CD4-positive, alpha-beta T cell treated with Interleukin-21 for 1 hour (primary cell): ENCODE data around the gene ZFHX3.

ENCODE experiments used
- DNase-seq: peaks from one replicate; pipeline ENCODE4 v3.0.0-alpha.2; 2020

Gene ZFHX3

DNA sequence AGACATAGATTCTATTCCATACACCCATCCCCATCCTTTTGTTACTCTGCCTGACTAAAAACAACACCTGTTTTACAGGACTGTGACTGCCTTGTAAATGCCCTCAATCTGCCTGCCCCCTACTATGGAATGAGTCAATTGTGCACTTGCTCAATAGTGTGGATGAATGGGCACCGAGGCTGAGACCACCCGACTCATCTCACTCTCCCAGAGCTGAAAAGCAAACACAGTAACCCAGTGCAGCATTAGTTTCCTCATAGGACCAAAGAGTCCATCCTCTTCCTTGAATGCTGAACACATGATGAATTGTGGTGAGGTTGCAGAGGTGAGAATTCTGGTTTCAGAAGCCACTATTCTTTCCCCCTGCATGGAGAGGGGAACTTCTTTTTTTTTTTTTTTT is 233.7 kb downstream of the ZFHX3 start:
- DNase-seq: no peak

DNA sequence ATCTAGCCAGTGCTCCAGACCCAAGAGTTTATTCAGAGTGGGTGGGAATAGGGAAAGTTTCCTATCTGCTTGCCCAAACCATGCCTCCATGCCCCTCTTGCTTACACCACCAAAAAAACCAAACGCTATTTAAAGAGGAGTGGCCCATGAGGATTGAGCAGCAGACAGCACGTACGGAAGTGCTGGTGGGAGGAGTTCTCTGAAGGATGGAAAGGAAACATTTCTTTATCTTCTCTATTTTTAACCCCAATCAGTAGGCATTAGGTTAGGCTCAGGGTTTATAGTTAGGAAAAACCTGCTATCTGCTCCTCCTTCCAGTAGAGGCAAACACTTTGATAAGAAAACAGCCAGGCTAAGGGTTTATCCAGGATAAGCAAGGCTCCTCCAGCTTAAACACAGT is 235.3 kb downstream of the ZFHX3 start:
- DNase-seq: no peak

DNA sequence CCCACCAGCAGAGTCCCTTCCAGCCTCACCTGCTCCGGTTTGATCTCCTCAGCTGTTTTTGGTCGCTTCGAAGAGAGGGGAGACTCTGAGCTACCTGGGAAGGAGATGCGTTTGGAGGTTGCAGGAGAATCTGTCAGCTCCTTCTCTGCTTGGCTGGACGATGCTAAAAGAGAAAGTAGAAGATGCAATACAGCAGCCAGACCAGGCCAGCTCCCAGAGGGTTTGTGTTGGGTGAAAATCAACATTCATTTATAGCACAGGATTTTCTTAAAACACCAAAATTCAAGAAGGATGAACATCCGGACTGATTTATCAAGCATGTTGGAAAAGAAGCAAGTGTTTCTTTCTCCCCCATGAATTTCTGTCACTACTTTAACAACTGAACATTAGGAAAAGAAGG is 236.1 kb downstream of the ZFHX3 start:
- DNase-seq: no peak

DNA sequence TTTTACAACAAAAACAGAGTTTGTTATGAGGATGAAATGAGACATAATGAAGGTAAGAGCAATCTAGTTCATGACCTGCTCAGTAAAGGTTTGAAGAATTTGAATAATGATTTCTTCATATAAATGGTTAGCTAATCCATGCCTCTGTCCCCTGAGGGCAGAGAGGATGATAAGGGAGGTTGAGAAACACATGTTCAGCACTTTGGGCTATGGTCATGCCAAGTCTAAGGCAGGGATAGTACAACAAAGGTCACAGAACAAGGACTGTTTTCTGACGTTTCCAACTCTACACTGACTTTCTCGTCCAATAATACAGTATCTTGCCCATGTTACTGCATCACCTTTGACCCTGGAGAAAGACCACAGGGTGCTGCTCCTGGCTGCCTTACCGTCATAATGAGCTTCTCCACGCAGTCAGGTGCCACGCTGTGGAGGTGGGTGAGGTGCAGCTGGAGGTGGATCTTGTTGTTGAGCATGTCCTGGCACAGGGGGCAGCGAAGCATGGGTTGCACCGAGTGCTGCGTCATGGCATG is 236.7 kb downstream of the ZFHX3 start:
- no peak for DNase-seq

DNA sequence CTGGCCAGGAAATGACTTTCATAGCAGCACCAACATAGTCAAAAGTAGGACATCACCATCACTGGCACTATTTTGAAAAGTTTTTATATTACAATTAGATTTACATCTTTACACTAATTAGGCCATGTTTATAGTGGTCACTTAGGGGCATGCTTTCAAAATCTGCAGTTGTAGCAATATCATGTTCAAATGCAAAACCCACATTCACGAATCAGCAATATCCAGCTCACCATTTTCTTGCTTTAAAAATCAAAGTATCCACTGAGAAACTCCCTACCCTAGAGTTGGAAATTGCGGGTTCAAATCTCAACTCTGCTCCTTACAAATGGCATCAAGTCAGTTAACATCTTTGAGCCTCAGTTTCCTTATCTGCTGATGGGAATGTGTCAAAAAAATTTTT is 237.4 kb downstream of the ZFHX3 start:
- no peak for DNase-seq

DNA sequence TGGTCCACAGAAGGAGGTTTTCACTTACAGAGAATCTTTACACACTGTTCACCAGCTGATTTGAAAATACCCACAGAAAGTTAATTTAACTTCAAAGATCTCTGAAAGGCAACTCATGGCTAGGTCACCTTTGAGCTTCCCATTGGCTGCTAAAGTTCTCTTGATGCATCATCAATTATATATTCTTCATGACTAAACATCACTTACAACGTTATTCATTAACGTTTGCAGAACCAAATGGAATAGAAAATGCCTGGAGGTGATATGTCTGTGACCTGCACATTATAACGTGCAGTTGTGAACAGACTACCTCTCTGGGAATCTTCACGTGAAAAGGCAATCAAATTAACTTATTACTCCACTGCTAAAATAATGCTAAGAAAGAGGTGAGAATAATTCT is 238.5 kb downstream of the ZFHX3 start:
- no peak for DNase-seq

DNA sequence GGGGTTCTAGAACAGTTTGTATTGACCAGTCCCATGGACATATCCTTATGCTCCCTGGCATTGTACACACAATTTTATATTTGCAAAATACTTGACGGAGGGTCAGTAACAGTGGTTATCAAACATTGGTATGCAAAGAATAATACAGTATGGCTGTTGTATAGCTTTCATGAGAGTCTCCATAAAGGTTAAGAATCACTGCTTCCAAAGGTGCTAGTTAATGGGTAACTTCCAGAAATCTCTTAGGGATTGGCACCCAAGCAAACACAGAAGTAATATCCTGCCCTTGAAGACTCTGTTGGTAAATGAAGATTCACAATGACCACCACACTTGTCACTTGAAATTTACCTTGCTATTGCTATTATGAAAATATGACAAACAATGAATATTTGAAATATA is 239.2 kb downstream of the ZFHX3 start:
- DNase-seq: no peak

DNA sequence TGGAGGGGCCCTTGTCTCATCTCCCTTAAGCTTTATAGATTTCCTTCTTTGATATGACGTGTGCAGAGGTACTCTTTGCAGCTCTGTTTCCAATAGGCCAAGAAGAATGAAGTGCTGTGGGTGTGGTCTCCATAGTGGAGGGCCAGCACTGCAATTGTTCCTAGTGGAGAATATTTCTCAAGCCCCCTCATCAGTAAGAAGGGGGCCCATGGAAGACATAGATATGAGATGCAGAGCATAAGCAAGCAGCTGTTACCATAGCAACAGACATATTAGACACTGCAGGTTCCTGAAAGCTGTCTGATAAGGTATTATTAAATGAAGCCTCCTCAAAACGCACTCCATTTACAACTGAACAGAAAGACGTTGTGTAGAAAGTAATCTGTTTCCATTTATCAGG is 240.7 kb downstream of the ZFHX3 start:
- DNase-seq: no peak

DNA sequence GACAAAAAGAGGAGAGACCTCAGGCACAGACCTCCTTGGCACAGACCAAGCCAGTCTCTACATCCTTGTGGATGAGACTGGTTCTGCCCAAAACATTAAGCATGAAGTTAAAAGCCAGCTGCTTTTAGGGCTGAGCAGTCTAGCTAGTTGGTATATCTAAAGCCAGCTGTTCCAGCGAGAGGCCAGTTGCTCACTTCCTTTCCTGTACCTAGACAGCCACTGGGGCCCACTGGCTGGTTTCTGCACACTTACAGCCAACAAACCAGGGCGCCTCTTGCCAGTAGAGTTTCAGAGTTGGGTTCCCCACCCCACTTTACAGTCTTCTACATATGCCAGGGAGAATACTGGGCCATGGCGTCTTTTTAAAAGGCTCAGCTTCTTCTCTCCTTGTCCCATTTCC is 242.4 kb downstream of the ZFHX3 start:
- no peak for DNase-seq

DNA sequence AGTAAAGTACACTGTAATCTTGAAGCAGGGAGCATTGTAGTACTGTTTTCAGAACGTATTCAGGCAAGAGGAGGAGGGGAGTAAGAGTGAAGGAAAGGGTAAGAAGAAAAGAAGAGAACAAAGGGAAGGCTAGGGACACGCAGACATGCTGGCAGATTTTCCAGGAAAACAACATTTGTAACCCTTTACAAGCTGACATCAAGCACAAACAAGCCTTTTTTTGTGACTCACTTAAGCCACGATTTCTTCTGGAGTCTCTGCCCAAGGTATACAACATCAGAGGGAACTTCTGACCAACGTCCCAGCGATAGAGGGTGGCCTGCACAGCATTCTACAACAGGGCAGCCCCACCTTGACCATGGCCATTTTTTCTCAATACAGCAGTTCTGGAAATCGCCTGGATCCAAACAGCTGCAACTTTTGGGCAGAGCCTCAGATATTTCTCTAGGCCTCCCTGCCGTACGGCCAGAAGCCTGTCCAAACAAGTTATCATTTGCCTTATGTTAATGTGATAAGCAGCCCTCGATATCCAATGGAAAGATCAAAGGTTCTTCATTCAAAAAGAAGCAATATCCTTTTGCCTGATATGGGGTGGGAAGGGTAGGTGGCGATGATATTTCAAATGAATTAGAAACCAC is 247.3 kb downstream of the ZFHX3 start:
- no peak for DNase-seq

DNA sequence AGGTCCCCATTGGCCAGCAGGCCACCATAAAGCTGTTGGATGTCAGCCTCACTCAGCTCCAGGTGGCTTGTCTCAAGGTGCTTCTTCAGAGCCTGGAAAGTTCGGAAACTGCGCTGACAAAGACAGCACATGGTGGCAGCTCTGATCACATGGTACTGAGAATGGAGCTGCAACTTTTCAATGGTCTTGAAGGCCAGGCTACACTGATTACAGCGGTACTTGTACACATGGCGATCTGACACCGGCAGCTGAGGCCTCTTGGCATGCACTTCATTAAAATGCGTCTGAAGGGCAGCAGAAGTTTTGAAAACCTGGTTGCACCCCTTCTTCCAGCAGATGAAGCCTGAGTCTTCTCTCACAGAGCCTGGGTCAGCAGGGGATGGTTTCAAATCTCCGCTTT is 249.7 kb downstream of the ZFHX3 start:
- no peak for DNase-seq

DNA sequence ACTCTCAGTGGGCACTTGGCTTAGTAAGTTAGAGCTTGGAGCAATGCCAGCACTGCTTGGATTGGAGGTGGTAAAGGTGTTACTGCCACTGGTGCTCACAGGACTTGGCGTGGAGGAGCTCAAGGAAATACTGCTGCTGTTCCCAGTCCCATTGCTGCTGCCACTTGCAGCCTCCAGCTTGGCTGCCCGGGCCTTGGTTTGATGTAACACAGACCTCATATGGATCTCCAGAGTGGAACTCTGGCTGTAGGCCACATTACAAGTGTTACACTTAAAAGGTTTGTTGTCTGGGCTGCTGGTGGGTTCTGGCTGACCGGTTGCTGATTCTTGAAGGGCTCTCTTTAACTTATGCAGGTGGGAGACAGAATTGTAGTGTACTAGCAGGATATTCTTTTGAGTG is 250.3 kb downstream of the ZFHX3 start:
- DNase-seq: no peak

DNA sequence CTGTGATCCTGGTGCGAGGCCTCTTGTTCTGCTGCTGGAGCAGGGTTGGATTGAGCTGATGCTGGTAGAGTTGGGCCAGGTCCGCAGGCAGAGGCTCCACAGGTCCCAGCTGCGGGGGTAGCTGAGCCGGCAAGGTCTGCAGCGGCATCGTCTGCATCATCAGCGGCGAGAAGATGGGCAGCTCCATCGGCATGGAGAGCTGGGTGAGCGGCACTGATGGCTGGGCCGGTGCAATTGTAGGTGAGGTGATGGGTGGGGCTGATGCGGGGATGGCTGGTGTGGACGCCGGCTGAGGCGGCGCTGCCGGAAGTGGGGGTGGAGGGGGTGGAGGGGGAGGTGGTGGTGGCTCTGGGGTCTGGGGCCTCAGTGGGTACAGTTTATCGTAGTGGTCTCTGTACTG is 251.7 kb downstream of the ZFHX3 start:
- DNase-seq: no peak

DNA sequence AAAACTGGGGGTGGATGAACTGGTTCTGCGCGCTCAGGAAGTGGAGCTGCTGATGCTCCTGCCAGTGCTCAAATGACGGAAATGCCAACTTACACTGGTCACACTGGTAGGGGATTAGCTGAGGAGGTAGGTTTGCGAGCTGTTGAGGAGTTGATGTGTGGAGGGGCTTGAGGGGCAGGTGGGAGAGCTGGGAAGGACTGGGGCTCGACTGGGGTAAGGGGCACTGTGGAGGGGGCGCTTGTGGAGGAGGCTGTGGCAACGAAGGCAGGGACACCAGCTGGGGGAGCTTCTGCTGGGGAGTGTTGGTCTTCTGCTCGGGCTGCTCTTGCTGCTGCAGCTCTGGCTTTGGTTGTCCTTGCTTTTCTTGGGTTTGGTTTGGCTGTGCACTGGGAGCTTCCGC is 252.9 kb downstream of the ZFHX3 start:
- DNase-seq: no peak

DNA sequence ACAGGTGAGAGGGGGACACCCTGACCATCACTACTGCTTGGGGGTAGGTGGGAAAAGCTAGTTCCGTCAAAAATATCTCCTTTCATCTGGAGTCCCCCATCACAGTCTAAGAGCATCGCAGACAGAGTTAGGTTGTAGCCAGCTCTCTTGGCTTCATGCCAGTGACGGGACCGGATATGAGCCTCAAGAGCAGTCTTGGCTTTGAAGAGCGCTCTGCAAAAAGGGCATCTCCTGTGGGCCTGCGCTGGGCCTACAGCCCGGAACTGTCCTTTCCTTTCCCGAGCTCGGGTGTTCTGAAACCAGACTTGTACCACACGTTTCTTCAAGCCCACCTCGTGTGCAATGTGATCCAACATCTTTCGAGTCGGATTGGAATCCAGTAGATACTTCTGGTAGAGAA is 253.6 kb downstream of the ZFHX3 start:
- DNase-seq: no peak

DNA sequence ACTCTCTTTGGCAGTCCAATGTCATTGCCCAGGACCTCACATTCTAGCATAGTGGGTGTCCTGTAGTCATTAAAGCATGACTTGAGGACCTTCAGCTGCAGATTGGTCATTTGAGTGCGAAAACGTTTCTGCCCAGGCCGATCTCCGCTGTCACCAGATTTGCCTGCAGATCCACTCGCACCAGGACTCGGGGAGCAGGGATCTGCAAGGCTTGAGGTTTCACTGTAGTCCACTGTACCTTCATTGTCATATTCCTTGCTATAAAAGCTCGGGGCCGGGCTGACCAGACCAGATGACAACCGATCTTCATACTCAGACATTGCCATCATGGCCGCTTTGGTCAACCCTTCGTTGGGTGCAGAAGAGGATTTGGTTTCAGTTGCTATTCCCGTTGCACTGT is 254.2 kb downstream of the ZFHX3 start:
- DNase-seq: no peak

DNA sequence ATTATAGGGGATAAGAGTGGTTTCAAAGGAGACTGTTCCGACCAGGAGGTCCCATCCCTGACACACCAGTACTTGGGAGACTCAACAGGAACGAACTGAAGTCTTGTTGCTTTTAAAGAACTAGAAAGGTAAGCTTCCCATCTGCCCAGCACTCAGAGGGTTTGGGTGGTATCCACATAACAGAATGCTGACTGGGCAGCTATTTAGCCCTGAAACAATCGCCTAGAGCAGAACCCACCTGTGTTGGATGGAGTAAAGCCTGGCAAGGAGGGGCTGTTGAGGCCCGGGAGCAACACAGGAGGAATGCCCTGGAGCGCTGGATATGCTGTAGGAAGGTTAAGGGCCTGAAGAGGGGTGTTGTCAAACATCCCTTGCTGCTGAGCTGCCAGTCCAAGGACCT is 254.9 kb downstream of the ZFHX3 start:
- DNase-seq: no peak

DNA sequence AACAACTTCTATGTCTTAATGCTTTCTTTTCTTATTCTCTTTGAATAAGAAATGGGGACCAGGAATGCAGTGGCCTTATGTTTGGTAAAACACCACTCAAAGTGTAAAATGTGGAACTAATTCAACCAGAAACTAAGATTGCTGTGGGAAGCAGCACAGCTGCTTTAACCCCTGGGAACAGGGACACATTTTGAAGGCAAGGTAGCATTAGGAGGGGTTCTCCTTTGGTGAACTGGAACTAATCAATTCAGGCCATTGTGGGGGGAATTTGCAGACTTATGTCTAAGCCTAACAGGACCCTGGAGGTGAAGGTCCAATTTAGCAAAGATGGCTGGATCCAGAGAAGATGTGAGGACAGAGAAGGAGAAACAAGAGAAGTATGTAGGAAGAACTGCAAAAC is 256.1 kb downstream of the ZFHX3 start:
- DNase-seq: no peak

DNA sequence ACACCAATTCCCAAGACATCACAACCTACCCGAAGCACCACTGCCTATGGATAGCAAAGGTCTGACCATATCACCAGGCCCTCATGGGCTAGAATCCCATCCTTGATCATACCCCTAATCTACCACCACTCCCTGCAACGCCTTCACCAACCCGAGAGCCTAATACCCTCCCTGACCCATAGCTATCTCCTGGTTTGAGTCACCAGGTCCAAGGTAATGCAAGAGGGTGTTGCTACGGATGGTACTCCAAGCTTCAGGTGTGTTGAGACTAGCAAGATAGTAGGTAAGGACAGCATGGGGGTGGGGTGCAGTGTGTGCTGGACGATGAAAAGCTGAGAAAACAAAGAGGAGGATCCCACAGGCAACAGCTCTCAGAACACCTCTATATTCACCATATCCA is 258.0 kb downstream of the ZFHX3 start:
- no peak for DNase-seq

DNA sequence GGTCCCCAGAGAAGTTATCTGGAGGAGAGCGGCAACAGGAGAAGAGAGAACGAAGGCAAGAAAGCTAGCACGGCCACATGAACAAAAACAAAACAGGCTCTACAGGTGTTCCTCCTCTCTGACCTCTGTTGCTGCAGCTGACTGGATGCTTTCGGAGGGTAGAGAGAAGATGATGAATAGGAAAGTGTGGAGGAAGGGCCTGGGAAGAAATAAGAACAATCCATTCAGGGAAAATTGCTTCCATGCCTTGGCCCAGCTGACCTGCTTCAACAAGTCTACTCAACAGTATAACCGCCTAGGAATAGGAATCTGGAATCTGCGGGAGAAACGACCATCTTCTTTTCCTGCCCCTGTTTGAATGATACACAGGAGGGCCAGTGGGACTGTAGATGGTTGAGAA is 258.5 kb downstream of the ZFHX3 start:
- DNase-seq: no peak

DNA sequence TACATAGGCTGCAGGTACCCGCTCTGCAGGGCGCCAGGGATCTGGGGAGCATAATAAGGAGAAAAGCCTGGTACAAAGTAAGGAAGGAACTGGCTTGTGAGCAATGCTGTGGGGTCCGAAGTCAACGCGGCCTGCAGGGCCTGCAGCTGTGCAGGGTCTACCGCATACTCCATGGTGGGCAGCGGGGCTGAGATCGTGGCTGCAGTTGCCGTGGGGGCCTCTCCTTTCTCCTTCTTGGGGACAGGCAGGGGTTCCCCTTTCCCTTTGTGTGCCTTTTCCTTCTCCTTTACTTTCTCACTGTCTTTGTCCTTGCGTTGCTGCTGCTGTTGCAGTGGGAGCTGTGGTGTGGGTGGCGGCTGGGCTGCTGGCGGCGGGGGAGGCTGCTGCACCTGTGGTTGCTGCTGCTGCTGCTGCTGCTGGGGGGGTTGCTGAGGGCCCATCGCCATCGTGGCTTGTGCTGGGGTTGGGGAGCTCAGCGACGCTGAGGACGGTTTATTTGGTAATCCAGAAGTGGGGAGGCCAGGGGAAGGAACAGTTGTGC is 259.6 kb downstream of the ZFHX3 start:
- DNase-seq: no peak

DNA sequence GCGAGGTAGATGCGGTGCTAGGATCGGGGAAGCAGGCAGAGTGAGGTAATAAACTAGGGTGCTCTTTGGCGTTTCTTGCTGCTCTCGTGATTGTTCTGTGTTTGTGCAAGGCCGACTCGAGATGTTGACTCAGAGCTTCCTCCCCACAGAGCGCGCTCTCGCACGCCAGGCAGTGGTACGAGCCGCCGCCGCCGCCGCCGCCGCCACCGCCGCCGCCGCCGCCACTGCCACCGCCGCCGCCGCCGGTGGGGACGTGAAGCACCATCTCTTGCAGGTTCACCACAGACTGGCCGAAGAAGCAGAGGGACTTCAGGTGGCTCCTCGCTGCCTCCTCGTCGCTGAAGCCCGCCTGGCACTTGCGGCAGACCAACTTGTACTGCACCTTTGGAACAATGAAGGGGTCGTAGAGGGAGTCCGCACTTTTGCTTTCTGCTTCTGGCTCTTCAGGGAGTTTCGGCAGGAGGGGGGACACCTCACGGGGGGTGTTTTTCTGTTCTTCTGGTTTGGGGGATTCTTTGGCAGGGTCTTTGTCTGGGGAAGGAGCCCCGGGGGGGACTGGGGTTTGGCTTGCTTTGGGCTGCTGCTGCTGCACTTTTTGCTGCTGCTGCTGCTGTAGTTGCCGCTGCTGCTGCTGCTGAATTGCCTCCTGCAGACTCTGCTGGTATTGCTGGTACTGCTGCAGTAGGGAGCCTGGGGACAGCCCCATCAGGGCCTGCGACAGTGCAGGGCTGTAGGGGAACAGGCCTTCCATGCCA is 260.2 kb downstream of the ZFHX3 start:
- peak; percentile 47 for DNase-seq

DNA sequence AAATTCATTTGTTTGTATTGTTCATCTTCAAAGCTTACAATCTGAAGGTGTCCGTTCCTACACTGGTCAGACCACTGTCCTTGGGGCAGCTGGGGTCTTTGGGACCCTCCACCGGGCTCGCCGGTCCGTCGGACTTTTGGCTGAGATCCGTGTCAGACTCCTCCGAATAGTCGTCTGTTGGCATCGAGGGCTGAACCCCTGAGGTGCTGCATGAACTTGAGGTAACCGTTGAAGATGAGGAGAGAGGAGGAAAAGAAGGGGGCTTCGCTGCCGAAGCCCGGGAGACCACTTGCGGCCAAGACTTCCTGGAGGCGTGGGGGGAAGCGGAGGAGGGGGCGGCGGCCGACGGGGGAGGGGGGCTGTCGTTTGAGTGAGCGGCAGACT is 260.8 kb downstream of the ZFHX3 start:
- DNase-seq: no peak

DNA sequence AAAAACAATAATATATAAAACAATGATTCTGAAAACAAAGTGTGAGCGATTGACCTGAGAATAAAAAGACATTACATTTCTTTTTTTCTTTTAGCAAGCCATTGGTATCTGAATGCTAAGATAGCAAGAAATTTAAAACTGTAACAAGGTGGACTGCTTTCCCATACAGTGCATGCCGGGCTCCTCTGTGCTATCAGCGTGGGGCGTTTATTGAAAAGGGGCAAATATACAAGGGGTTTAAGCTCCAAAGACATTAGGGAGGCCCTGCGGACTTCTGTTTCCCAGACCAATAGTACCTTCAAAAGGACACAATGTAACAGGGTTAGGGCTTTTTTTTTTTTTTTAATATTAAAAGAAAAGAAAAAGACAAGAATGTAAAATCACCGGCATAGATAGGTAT is 261.3 kb downstream of the ZFHX3 start:
- DNase-seq: no peak

DNA sequence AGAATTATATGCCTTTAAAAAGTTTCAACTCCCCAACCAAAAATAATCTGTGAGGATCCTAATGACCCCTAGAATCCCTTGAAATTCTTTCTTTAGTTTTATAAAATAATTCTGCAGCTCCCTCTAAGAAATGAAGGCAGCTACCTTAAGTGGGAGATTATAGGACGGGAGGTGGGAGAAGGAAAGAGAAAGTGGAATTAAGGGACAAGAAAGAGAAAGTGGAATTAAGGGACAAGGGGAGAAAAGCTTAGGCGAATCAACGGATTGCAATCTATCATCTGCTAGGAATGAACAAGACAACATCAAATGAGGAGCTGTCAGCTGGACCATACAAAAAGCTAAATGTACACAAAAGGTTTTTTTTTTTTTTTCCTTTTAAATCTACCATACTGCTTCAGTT is 262.0 kb downstream of the ZFHX3 start:
- no peak for DNase-seq
